ENCODE results near the gene TTC7B. TPM values are rescaled to one million over a fixed set of nuclear protein-coding genes. Genes with fewer than 3 reads are reported as not detected.

TTC7B gene
- total and polyA plus RNA-seq, 9 of the 15 experiments (the other 6 are each of a cell fraction or from before 2014, with no cell fraction given), result 2.2 to 77.2 (median 36.7) TPM

- TF ChIP-seq CHD1 (IDR thresholded peaks at IDR 0.05; ENCODE audit: low read length) (no peak), CBX5 (IDR thresholded peaks at IDR 0.05; ENCODE audit: borderline replicate concordance, low read depth) (no peak), RAD51 (IDR thresholded peaks at IDR 0.05; ENCODE audit: borderline replicate concordance, low read depth) (no peak), TBL1XR1 (IDR thresholded peaks at IDR 0.05; ENCODE audit: low read length in 2 of 2) (no peak), MTA3 (IDR thresholded peaks at IDR 0.05; ENCODE audit: borderline replicate concordance) (no peak), HMGN3 (IDR thresholded peaks at IDR 0.05; ENCODE audit: borderline replicate concordance, extremely low read depth, insufficient read length, low read depth, low read length) (no peak), ZNF766 (CRISPR knock-in tag; conservative IDR thresholded peaks at IDR 0.05) (no peak), RUNX1 (IDR thresholded peaks at IDR 0.05; ENCODE audit: low read depth) (no peak), NR4A1 (CRISPR knock-in tag; IDR thresholded peaks at IDR 0.05) (no peak), NR4A1 (tag; IDR thresholded peaks at IDR 0.05) (no peak)
- TF ChIP-seq, protein P1, sequence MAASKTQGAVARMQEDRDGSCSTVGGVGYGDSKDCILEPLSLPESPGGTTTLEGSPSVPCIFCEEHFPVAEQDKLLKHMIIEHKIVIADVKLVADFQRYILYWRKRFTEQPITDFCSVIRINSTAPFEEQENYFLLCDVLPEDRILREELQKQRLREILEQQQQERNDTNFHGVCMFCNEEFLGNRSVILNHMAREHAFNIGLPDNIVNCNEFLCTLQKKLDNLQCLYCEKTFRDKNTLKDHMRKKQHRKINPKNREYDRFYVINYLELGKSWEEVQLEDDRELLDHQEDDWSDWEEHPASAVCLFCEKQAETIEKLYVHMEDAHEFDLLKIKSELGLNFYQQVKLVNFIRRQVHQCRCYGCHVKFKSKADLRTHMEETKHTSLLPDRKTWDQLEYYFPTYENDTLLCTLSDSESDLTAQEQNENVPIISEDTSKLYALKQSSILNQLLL (CRISPR knock-in tag; IDR thresholded peaks at IDR 0.05; ENCODE audit: borderline replicate concordance), result no peak
Observed at GRCh38 chr14:90820958-90821357, 4.7 kb upstream of the TTC7B start (continued).

Data from K562 (cell line).